Neural cell (in vitro differentiated cells): ENCODE results near the gene CRHR1.

ENCODE experiments used
- CTCF ChIP-seq: fragments of 450-650 bp; IDR thresholded peaks from 2 replicates; pipeline ENCODE4 v1.5.1; 2014; ENCODE audit warnings: antibody characterized with exemption, mild to moderate bottlenecking, moderate library complexity; ENCODE audit not compliant: poor library complexity, severe bottlenecking
- EP300 ChIP-seq: fragments of 450-650 bp; conservative IDR thresholded peaks from 2 replicates; pipeline ENCODE4 v1.6.1; 2014; ENCODE audit warnings: antibody characterized with exemption, mild to moderate bottlenecking, moderate library complexity; ENCODE audit not compliant: poor library complexity, severe bottlenecking
- EZH2 ChIP-seq: fragments of 200-600, 300-800 bp; shearing (Covaris generic), sonication (generic); IDR thresholded peaks from 2 replicates; pipeline ENCODE4 v1.6.1; 2014; ENCODE audit warnings: antibody characterized with exemption, low read length, borderline replicate concordance, mild to moderate bottlenecking; ENCODE audit not compliant: insufficient read depth, poor library complexity, severe bottlenecking
- POLR2AphosphoS5 ChIP-seq: IDR thresholded peaks from 2 replicates; pipeline ENCODE4 v1.6.1; 2012
- REST ChIP-seq: IDR thresholded peaks from 2 replicates; pipeline ENCODE4 v1.6.1; 2012; ENCODE audit warnings: borderline replicate concordance

GRCh38 chr17:45828582-45829133 is 44.5 kb downstream of the CRHR1 start:
- TF ChIP-seq EZH2, result no peak
- no peak for TF ChIP-seq CTCF
- no peak for TF ChIP-seq REST
- TF ChIP-seq EP300, result no peak
- TF ChIP-seq POLR2AphosphoS5, result no peak
